HCEC 1CT (cell line): ENCODE results near the gene ROR2.
"Not testable (repeated sequence)": the region's sequence is repeated elsewhere in the genome, so short reads cannot be mapped to it uniquely, and the experiment has no call there.

Experiments used
- DNase-seq: peaks from one replicate; pipeline ENCODE4 v3.0.0-alpha.2; 2017

ROR2 gene

DNA sequence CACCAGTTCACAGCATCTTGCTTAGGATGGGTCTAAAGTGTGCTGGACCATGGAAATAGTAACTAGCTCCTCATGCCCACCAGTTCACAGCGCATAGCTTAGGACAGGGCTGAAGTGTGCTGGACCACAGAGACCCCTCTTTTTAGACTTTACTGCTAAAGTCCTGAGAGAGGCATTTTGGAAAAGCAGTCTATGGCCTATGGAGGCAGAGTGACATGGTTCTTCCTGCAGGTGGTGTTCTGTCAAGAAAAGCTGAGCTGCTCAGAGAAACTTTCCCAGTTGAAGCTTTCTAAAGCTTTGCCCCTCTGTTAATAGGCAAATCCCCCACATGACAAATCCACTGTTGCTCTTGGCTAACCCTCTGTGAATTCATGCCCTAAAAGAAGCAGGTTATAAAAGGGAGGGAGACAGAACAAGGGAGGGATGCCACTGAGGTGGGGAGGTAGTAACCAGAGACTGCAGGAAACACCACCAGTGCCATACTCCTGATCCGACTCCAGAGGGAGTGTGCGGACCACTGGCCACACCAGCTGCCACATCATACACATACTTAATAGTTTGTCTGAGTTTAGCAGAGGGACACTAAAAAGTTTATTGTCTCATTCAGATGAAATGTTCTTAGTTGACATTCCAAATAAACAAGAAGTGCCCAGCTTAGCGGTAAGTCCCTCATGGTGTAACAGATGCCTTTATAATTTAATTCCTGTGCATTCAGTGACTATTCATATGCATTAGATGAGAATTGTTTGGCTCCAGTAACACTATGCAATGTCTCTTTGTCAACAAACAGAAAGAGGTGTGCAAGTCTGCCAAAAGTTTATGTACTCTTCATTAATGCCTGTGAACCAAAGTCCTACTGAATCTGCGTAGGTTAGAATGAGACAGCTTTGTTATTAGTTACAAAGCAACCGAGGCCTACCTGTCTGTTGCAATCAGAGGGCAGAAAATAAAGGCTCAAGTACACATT lies 290.2 kb downstream of the ROR2 start:
- peak; percentile 16 for DNase-seq

DNA sequence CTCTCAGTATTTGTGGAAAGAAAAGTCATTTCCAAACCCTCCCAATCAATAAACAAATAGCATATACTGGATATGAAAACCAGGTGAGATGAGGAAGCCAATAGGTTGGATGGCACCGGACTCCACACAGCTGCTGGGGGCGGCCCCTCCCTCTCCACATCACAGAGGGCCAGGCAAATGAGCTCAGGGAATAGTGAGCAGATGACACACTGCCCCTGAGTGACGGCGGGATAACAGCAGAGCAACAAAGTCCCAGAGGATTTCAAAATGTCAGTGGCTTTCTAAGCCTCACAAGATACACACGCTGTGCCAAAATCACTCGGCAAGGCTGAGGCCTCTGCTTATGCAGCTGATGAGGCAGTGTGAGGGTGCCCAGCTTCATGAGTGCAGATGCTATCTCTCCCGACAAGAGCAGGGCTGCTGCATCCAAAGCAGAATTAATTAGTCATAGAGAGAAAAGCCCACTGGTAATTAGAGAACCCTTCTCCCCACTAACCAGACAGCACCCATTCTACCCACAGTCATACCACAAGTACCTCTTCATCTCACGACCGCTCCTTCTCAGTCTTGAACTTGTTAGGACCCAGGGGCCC lies 291.4 kb downstream of the ROR2 start:
- DNase-seq = no peak

DNA sequence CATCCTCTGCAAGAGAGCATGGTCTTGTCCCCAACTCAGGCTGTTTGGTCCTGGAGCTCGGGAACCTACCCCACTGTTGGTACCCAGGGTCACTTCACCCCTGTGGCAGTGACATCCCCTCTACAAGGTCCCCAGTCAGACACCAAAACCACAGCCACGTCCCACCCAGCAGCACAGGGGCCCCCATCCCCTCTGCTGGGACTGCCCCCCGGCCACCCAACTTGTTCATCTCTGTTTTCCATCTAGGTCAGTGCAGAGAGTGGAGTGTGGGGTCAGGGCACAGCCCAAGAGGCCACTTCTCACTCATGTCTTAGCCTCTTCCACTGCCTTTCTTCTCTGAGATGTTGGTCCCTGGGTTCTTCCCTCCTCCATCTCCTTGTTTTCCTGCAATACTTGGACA lies 292.5 kb downstream of the ROR2 start:
- no peak for DNase-seq

DNA sequence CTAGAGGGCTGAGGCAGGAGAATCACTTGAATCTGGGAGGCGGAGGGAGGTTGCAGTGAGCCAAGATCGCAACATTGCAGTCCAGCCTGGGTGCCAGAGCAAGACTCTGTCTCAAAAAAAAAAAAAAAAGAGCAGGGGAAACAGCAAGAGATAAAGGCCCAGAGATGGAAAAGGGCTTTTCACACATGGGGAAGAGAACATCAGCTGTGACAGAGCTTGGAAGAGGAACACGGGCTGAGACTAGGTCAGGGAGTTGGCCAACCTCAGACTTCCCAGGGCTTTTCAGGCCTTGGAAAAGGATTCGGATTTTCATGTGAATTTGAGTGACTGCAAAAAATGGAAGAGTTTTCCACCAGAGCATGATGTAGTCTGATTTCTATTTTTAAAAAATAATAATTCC lies 294.4 kb downstream of the ROR2 start:
- no peak for DNase-seq

DNA sequence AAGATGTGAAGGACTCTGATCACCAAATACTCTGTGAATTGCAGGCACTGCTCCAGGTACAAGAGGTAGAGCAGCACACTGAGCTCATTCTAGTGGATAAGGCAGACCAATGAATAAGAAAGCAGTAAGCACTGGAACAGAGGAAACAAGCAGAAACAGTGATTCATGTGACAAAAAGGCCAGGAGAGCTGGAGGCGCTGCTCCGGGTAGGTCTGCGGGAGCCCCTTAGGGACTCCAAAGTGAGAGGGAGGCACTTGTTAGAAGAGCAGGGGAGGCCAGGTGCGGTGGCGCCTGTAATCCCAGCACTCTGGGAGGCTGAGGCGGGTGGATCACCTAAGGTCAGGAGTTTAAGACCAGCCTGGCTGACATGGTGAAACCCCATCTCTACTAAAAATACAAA lies 294.8 kb downstream of the ROR2 start:
- DNase-seq = no peak

DNA sequence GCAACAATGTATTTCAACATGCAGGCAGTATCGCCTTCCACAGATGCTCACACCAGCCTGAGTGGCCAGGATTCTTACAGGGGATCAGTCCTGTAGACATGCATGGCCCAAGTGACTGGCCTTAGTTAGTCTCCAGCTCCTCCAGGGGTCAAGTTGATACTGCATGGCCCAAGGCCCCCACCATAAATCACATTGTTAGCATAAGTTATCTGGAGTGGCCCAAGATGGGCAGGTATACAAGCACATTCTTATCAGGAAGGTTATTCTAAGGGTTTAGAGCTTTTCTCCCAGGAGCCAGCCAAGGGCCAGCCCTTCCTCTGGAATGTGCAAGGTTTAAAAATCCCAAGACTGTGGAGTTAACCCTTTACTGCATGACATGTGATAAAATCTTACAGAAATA lies 295.5 kb downstream of the ROR2 start:
- no peak for DNase-seq

DNA sequence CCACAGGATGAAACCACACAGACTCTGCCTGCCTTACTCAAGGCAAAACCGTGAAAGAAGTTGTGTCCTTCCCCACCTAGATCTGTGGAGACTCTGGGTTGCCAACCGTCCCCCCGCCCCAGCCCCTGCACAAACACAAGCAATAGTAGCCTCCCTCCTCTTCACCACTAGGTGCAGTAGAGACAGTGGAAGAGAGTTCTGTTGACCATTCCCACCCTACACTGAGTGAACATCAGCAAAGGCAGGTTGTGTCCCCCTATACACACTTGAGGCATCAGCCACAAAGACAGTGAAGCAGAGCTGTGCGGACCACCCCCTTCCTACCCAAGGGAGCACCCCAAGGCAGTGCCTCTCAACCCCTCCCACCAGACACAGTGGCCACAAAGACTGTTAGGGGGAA lies 302.7 kb downstream of the ROR2 start:
- no peak for DNase-seq

DNA sequence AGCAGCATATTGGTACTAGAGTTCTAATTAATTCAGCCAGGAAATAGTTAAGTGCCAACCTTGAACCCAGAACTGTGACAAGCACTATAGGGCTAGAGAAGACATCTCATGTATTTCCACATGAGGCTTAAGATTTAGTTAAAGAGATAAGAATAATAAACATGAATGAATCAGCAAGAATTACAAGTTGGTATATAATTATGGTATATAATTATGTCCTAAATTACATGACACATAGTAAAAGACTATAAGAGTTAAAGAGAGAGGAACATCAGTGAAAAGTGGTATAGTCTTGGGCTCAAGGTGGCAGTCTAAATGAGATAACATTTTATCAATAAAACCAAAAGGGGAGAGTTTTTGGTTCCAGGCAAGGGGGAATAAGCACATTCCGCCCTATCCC lies 303.3 kb downstream of the ROR2 start:
- no peak for DNase-seq

DNA sequence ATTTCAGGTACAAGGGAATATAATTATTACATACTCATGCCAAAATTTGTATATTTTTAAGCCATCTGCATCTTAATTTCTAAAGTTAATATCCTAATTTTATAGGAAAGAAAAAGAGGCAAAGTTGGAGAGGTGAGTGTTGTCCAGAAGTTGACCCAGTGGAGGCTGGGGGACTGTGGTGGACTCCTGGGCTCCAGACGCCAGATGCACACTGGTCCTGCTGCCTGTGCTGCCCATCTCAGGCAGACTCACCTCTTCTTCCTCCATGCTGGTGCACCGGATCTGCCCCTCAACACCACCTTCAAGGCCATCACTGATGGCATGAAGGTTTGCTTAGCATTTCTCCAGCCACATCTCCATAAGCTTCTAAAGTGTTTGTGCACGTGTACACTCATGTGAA lies 305.6 kb downstream of the ROR2 start:
- no peak for DNase-seq

DNA sequence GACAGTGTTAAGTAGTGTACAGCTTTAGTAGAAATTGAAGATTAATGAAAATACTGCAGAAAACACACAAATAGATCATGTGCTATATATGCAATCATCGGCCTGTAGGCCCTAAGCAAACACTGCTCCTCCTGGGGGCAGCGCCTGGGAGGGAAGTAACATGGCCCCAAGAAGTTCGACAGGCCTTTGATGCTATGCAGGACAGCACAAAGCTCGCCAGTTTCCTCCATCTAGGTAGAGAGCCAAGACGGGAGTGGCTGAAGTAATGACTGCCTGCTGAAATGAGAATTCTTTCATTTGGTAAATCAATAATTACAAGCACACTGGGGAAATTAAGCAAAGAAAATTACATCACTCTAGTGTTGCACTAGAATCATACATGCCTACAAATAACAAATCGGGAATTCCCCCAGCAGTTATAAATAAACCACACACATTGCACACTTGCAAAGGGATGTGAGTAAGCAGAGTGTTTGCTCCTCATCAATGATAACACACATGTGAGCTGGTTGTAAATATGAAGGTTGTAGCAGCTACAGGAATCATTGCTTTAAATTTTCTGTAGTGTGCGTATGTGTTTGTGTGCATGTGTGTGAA lies 306.4 kb downstream of the ROR2 start:
- DNase-seq = no peak

DNA sequence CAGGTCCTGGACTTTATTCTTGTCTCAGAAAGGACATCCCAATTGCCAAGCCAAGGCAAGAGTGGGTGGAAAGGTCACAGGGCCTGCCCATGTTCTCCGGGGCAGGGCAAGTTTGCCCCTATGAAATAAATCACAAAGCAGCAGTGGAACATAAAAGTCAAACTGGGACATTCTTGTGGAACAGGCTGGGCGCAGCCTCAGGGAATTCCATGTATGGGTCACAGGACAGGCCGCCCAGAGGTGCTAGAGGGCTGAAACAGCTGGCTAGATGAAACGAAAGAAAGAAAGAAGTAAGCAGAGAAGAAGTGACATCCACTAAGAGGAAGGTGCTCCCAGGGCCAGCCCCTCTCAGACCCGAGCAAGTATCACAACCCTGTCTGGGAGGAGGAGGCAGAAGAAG lies 307.3 kb downstream of the ROR2 start:
- DNase-seq = no peak

DNA sequence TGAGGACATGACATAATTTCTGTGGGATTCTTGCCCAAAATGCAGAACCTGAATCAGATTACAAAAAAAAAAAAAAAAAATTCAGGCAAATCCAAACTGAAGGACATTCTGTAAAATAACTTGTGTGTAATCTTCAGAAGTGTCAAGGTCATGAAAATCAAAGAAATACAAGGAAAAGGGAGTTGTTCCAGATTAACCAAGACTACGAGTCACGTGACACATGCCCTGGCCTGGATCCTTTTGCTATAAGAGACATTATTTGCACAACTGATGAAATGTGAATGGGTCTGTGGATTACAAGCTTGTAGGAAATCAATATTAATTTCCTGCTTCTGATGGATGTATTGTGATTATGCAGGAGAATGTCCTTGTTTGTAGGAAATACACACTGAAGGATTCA lies 309.6 kb downstream of the ROR2 start:
- DNase-seq = no peak

DNA sequence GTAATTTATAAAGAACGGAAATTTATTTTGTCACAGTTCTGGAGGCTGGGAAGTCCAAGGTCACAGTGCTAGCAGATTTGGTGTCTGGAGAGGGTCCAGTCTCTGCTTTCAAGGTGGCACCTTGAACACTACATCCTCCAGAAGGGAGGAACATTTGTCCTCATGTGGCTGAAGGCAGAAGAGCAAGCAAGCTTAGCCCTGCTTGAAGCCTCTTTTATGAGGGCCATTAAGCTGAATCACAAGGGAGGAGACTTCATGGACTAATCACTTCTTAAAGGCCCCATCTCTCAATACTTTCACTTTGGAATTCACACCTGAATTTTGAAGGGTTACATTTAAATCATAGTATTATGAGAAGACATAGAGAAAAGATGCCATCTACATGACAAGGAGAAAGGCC lies 311.0 kb downstream of the ROR2 start:
- no peak for DNase-seq

DNA sequence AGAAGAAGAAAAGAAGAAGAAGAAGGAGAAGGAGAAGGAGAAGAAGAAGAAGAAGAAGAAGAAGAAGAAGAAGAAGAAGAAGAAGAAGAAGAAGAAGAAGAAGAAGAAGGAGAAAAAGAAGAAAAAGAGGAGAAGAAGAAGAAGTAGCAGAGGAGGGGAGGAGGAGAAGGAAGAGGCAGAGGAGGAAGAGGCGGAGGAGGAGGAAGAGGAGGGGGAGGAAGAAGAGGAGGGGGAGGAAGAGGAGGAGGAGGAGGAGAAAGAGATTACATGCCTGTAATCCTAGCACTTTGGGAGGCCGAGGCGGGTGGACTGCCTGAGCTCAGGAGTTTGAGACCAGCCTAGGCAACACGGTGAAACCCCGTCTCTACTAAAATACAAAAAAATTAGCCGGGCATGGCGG lies 315.2 kb downstream of the ROR2 start:
- DNase-seq = not testable (repeated sequence)

DNA sequence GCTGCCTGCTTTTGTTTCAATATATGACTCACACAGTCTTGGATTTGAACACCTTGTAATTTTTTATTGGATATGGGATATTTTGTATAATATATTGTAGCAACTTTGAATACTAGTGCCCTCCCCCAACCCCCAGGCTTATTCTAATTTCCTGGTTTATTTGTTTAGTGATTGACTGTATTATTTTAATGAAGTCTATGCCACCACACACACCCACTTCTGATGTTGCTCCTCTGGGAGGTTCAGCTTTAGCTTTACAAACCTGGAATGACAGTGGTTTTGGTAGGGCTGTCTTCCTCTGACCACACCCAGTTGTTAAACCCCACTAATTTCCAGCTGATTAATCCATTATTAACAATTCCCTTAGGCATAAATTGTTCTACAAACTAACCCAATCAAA lies 320.3 kb downstream of the ROR2 start:
- DNase-seq = no peak

DNA sequence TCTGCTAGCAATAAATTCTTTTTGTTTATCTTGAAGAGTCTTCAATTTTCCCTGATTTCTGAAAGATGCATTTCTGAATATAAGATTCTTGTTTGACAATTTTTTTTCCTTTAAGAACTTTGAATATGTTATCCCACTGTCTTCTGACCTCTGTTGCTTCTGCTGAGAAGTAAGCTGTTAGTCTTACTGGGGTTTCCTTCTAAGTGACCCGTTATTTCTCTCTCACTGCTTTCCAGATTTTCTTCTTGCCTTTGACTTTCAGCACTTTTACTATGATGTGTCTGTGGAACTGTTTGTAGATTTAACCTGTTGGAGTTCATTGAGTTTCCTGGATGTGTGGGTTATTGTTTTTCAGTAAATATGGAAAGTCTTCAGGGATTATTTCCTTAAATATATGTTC lies 321.1 kb downstream of the ROR2 start:
- no peak for DNase-seq

DNA sequence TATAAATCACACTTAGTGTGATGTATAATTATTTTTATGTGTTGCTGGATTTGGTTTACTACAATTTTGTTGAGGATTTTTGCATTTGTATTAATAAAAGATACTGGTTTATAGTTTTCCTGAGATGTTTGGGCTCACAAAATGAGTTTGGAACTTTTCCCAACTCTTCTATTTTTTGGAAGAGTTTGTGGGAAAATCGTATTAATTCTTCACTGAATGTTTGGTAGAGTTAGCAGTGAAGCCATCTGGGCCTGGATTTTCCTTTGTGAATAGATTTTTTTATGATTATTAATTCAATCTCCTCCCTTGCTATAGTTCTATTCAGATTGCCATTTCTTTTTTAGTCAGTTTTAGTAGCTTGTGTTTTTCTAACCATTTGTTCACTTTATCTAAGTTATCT lies 324.7 kb downstream of the ROR2 start:
- DNase-seq = no peak

DNA sequence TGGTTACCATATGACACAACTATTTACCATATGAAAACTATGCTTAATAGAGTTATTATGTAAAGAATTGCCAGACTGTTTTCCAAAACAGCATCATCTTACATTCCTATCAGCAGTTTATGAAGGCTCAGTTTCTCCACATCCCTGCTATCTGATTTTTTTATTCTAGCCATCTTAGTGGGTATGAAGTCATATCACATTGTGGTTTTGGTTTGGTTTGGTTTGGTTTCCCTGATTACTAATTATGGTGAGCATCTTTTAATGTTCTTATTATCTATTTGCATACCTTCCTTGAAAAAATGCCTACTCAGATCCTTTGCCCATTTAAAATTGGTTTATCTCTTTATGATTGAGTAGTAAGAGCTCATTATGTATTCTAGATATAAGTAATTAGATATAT lies 327.0 kb downstream of the ROR2 start:
- no peak for DNase-seq

DNA sequence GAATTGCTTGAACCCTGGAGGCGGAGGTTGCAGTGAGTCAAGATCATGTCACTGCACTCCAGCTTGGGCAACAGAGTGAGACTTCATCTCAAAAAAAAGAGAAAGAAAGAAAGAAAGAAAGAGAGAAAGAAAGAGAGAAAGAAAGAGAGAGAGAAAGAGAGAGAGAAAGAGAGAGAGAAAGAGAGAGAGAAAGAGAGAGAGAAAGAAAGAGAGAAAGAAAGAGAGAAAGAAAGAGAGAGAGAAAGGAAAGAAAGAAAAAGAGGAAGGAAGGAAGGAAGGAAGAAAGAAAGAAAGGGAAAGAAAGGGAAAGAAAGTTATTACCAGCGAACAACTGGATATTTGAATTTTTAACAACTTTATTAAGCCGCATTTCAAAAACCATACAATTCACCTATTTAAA lies 327.9 kb downstream of the ROR2 start:
- DNase-seq = not testable (repeated sequence)

DNA sequence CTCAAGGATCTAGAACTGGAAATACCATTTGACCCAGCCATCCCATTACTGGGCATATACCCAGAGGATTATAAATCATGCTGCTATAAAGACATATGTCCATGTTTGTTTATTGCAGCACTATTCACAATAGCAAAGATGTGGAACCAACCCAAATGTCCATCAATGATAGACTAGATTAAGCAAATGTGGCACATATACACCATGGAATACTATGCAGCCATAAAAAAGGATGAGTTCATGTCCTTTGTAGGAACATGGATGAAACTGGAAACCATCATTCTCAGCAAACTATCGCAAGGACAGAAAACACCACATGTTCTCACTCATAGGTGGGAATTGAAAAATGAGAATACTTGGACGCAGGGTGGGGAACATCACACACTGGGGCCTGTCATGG lies 336.0 kb downstream of the ROR2 start:
- not testable (repeated sequence) for DNase-seq

DNA sequence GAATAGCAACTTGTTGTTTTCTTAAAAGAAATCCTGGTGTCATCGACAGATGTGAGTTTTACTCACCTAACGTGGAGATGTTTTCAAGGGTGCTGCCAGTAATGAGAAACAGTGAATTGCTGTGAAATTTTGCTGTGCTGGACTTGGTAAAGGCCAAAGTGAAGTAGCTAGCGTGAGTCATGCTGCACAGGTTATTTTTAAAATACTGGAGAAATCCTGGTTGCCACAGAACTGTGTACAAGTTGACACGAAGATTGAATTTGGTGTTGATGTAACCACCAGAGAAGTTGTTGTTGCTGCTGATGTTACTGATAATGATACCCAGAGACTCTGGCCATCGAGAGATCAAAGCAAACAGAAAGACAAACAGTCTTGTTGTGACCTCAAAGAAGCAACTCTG lies 338.4 kb downstream of the ROR2 start:
- DNase-seq = no peak

DNA sequence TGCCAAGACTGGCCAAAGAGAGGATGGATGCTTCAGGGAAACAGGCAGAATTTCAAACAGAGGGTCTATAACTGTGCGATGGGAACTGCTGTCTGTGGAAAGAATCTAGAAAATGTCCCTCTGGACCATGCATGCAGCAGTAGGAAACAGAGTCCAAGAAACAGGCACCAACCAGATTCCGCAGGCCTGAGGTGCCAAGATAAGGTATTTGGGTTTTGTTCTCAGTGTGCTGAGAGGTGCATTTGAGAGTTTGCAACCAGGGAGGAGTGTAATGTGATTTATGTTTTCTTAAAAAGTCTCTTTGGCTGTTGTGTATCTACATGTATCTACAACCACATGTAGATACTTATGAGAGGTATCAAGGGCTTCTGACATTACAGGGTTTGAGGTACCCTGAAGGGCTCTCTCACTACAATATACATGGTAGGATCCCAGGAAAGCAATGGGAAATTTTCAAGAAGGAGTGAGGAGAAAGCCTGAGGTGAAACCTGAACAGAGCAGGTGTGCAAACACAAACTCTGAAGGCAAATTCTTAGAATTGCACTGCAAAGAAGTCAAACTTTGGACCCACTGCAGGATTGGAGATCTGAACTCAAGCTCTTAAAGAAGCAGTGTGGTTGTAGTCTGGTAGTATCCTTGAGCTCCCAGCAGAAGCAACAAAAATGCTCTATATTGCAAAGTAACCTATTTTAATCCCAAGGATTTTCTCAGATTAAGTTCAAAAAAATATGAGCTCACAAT lies 343.6 kb downstream of the ROR2 start:
- DNase-seq = no peak

DNA sequence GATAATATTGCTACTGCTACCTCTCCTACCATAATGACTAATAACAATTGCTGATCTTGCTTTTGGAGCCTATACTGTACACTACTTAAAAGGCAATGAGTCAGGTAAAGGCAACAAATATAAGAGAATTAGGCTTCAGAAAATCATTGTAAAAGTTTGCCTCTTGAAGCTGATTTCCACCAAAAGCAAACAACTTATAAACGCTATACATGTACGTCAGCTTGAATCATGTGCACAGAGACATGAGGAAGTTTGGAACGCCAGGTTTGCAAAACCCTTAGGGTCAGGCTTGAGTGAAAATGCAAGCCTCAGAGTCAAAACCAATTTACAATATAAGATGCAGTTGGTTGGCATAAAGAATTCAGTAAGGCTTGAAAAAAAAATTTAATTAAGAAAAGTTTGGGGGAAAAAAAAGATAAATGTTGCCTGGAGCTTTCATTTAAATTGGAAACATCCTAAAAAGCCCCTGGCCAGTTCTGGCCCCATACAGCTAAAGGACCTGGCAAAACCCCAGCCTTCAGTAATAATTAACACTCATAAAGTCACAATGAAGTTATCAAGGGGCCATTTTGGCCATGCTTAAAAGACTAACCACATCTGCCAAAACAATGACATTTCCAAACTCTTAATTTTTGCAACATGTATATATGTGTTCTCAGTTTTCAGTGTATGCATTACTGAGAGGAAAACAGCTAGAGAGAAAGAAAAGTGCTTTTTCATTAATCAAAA lies 345.4 kb downstream of the ROR2 start:
- DNase-seq = no peak
